ENCODE measurements around the gene METAP1D.

GRCh38 chr2:171965661-171966060 is 34.1 kb upstream of the METAP1D start:
- TF ChIP-seq CTCF (IDR thresholded peaks at IDR 0.05; ENCODE audit: insufficient read depth, low read length, poor library complexity, severe bottlenecking), result no peak
- no peak for TF ChIP-seq EZH2phosphoT487 (conservative IDR thresholded peaks at IDR 0.05; ENCODE audit: low read length)
